NCI-H82 treated with DMSO at 0.1 percent for 48 hours (cell line): Measurements from ENCODE around the gene TICAM2.

Source experiments
- DNase-seq: peaks from one replicate; lab custom pipeline; 2025; ENCODE audit not compliant: unreplicated experiment; lab: John Stamatoyannopoulos, UW

TICAM2 gene

DNA sequence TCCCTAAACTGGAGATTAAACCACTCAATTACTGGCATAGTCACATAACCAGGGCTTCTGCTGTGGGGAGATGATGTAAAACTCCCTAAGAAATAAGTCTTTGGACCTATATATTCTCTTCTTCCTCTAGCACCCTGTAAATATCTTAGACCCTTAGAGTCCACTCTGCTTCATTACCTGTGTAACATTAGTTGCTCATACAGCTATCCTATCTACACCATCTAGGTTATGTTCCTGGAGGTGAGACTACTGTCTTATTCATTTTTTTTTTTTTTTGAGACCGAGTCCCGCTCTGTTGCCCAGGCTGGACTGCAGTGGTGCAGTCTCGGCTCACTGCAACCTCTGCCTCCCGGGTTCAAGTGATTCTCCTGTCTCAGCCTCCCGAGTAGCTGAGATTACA lies 9.6 kb upstream of the TICAM2 start:
- DNase-seq, result no peak

DNA sequence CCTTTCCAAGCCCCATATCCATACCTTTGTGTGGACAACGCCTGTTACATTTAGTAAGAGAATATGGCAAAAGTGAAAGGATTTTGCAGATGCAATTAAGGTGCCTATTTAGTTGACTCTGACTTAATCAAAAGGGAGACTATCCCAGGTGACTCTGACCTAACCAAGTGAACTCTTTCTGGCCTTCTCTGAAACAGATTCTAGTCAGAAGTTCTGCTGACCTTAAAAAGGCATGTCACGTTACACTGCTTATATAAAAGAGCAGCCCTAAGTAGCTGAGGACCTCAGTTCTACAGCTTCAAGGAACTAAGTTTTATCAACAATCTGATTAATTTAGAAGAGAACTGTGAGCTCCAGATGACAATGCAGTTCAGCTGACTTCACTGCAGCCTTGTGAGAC lies 5.7 kb upstream of the TICAM2 start:
- DNase-seq, result no peak

DNA sequence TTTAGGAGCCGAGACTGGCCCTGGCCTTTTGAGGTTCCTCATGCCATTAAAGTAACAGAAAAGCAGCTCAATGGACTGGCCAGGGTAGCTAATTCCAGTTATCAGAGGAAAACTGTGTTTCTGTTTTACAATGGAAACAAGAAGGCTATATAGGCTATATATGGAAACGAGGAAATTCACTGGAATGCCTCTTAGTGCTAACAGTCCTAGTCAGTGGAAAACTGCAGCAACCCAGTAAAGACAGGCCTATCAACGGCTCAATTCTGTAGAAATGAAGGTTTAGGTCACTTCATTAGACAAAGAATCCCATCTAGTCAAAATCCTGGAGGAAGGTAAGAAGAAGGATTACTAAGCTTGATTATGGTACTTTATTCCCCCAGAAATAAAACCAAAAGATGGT lies 3.2 kb upstream of the TICAM2 start:
- DNase-seq, result no peak

DNA sequence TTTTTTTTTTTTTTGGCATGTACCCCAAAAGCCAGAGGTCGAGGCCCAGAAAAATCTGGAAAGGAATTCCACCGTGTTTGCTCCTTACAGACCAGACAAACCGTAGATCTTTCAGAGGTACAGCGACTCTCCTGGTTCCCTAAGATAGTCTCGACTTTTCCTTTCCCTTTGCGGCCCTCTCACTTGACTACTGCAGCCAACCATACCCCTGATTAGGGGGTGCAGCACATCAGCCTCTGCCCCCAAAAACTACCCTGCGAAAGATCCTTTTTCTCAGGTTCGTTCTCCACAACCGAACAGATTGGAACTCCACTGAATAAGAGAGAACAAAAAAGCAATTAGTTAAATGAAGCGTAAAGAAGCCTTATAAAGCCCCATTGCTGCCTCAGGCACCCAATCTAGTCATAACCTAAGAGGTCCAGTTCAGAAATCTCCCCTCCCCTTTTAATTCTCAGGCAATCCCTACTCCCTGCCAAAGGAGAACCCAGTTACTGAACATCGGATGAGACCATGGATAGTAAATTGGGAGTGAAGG lies 379 bp upstream of the TICAM2 start:
- no peak for DNase-seq

DNA sequence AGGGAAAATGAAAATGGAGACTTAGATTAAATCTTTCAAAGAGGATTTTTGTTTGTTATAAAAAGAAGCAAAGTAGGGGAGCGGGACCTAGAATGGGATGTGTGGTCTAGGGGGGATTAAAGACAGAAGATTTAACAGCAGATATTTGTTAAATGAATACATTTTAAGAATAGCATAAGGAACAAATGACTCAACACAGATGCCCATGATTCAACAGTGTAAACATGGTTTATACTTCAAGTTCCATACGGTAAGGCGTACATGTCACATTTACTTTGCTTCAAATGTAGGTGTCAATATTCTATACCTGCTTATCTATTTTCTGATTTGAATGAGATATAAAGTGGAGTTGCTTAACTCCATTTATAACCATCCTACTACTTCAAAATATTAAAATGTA lies 1.5 kb downstream of the TICAM2 start:
- no peak for DNase-seq

DNA sequence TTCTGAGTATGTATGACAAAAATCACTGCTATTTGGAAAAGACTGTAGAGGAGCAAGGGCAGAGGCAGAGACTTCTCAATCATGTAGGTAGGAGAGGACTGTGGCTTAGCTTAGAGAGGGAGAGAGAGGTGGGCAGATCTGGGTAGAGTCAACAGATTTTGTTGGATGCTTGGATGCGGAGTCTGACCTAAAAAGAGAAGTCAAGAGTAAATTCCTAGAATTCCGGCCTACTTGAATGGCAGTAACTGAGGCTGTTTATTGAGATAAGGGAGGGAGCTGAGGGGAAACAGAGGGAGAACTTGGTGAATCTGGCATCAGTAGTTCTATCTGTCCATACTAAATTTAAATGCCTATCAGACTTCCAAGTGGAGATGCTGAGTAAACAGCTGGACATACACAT lies 2.4 kb downstream of the TICAM2 start:
- no peak for DNase-seq

DNA sequence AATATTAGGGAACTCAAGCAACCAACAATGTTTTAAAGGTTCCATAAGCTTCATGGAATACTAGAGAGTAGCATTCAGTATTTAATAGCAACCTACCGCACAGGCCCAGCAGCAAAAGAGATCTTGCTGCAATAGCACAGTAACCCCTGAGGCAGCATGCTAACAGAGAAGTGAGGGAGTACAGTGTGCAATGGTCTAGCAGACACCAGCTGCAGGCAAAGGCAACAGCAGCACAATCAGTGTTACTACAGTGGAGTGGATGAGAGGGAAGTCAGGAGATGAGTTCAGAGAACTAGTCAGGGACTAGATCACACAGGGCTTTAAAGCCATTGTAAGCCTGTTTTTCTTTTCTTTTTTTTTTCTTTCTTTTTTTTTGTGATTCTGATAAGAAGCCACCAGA lies 2.8 kb downstream of the TICAM2 start:
- DNase-seq, result no peak

DNA sequence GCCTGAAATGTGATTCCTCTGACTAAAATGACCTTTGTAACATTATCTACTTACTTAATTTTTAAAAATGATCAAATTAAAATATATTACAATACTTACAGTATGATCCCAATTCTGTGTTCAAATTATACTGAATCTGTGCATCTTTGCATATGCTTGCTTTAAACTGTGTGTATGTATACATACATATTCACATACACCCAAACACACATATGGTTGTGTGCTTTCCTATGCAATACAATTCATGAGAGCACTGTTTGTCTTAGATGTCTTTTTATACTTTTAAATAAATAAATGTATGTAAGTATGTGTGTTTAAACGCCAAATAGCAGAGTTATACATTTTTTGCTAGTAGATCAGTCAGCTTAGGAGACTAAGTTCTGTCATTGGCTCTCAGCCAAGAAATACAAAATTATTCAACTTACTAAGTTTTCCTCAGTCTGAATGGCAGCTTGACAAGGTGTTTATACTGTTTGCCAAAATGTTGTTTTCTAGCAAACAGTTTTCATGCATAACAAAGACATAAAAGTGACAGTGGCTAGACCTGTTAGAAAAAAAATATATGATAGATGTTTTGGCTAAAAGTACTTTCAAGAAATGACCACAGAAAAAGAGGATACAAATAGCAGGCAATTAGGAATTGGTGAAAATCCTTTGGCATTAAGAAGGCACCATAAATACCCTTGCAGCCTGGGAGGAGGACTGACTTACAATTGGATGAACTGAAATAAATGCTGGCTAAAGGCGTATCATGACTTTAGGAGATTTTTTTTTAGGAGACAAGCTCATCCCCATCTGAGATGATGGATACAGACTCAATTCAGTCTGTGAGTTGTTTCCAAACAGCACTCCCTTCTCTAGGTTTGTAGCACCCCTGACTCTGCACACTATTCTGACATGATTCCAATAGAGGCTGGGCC lies 7.9 kb downstream of the TICAM2 start:
- no peak for DNase-seq

DNA sequence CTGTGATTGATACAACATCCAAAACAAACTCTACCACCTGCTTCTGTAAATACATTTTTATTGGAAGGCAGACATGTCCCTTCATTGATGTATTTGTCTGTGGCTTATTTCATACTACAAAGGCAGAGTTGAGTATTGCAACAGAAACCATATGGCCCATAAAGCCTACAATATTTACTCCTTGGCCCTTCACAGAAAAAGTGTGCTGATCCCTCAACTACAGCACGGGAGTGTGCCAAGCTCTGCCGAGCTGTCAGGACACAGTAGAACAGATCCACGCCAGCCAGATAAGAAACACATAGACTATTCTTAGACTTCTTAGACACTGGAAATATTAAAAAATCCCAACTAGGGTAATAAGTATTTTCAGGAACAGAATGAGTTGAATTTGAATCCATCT lies 13.2 kb downstream of the TICAM2 start:
- DNase-seq, result no peak

DNA sequence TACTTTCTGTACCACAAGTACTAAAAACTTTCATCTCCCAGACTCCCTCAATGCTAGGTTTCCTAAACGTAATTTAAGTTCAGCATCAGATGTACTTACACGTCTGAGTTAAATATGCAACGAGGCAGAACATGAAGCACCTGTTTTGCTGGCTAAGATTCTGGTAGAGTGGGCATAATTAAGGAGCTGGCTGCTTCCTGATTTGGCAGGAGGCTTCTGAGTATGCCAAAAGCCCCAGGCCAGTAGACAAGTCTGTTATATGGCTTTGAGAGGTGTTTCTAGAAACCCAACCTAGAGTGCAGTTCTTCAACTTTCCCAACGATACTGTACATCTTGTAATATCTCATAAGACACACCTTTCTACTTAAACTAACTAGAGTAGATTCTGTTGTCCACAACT lies 13.6 kb downstream of the TICAM2 start:
- no peak for DNase-seq

DNA sequence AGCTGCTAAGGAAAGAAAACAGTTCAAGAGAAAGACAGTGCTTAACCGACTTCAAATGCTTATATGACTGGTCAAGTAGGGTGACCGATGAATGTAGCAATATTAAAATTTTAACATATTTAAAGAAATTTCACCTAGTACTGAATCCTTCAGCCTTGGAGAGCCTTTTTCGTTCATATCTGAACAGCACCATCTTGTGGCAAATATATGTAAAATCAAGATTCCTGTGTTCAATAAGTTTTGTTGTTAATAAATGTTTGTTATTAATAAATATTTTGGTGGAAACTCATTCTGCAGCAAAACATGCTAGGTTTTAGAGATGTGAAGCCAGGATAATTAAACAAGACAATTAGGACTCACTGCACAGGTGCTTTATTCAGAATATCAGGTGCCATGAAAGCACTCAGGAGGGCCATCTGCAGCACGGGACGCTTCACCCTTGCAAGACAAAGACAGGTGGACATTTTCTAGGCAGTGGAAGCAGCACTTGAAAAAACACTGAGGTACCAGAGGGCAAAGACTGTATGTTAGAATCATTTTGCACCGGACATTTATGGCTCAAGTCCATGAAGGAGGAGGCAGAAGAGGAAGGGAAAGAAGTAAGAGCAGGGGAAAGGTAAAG lies 15.6 kb downstream of the TICAM2 start:
- peak; percentile 4 for DNase-seq

DNA sequence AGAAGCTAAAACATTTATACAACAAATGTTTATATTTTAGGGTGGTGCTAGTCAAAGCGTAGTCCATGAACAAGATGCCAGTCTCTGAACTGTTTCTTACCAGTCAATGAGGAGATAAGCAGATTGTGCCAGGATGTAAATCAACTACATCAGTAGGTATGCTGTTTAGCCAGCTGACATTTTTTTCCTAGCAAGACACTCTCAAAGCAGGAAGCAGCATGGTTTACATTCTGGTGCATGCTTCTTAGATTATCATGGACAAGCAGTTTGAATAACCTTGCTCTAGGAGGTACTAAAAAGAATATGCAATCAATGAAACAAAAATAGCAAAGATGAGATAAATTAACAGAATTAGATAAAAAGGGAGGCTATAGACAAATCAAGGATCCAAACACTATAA lies 17.0 kb downstream of the TICAM2 start:
- DNase-seq, result no peak

DNA sequence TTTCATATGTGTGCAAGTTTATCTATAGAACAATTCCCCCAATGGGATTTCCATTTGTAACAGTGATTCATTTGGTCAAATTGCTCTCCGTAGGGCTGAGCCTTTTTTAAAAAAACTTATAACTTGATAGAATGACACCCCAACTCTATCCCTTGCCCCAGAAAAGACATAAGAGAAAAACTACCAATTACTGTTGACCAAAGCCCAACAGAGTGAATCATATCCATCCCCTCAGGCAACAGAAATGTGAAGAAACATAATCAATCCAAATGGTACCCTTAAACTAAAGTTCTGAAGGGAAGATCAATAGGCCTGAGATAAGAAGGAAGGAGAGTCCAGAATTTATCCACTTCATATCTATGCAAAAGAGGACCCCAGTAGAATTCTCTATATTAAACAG lies 17.8 kb downstream of the TICAM2 start:
- DNase-seq, result no peak

DNA sequence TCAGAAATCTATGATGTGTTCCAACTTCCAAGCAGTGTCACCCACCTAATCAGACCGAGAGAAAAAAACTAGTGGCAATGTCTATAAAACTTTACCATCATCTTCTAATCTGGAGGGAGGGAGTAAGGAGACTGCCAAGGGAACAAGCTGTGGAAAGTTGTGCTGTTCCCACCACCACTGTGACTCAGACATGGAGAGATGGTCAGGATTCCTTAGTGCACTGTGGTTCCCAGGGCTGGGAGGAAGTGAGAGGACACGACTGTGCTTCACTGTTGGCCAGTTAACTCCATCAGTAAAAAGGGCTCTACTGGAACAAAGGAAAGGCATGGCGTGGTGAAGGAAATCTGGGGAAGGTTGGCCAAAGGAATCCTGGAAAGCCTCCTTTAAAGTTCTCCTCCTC lies 18.8 kb downstream of the TICAM2 start:
- DNase-seq, result no peak

DNA sequence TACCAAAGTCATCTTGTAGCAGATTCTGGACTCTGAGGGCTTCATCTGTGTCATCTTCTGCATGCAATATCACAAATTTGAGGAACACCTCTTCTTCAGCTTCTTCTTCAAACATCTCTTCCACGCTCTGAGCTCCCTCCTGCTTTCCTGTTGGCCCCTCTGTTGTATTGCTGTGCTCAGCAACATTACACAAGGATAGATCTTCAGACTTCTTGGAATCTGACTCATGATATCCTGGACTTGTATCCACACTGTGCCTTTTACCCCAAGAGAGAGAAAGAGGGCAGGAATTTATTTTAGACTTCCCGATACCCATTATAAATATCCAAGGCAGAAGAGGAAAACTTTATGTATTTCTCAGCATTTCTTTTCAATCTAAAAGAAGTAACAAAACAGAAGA lies 21.3 kb downstream of the TICAM2 start:
- DNase-seq, result no peak

DNA sequence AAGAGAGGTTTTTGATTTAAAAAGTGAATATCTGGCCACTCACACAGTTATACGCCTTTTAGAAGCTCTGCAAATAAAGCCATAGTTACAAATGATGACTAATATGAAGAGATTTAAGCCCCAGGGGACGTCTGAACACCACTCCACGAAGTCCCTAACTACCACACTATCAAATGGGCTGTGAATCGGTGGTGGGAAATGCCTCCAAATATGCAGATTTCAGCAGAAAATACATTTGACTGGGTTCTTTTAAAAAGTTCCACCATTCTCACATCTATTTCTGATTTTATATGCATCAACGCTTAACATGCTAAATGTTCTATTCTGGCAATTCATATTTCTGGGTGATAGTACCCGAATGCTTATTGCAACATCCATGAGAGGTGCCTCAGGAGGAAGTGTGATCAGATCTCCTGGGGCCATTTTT lies 22.5 kb downstream of the TICAM2 start:
- DNase-seq, result no peak

DNA sequence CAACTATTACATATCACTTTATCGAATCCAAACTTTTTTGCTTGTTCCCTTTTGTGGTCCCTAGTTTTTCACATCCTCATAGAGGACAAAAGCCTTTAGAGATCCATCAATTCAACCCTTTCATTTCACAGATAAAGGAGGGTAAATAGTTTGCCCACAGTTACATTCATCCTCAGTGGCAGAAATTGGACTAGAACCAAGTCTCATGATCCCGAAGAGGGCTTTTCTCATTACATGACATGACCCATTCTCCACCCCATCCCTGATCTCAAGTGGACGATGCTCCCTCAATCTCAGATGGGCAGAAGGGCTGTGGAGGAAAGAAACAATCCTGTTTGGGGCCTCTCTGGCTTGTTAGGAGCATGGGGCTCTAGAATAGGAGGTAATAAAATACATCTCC lies 23.1 kb downstream of the TICAM2 start:
- no peak for DNase-seq

DNA sequence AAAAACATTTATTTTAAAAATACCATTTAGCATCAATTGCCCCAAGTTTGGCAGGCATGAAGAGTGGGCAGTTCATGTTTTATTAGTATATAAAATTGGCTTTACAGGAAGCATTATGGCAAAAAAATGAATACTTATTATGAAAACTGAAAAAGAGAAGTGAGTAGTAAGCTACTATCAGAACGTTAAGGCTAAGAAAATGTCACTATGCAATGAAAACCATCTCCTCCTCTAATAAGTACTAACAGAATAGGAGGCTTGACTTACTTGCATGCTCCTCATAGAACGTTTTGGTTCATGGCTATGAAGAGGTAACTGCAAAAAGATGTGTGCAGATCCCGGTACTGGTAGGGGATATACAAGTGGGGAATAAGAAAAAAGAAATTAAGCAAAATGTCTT lies 23.6 kb downstream of the TICAM2 start:
- no peak for DNase-seq

DNA sequence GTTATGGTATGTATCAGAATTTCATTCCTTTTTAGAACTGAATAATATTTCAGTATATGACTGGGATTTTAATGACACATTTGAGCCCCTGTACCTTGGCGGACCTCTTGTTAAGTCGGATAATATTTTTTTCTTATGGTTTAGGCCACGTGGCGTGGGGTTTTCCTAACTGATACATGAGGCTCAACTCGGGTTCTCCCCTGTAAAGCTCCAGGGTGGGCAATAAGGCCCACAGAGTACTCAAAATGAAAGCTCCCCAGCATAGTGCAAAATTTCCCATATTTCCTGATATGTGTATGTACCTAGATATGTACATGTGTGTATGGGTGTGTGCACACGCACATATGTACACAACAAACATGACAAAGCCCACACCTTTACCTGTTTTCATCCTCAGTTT lies 24.5 kb downstream of the TICAM2 start:
- DNase-seq, result no peak

DNA sequence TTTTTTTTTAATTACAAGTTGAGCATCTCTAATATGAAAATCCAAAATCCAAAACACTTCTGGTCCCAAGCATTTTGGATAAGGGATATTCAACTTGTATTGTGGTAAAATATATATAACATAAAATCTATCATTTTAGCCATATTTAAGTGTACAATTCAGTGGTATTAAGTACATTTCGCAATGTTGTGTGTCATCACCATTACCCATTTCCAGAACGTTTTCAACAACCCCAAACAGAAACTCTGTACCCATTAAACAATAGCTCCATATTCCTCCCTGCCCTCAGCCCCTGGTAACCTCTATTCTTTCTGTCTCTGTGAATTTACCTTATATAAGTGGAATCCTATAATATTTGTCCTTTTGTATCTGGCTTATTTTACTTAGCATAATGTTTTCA lies 24.9 kb downstream of the TICAM2 start:
- DNase-seq, result no peak

DNA sequence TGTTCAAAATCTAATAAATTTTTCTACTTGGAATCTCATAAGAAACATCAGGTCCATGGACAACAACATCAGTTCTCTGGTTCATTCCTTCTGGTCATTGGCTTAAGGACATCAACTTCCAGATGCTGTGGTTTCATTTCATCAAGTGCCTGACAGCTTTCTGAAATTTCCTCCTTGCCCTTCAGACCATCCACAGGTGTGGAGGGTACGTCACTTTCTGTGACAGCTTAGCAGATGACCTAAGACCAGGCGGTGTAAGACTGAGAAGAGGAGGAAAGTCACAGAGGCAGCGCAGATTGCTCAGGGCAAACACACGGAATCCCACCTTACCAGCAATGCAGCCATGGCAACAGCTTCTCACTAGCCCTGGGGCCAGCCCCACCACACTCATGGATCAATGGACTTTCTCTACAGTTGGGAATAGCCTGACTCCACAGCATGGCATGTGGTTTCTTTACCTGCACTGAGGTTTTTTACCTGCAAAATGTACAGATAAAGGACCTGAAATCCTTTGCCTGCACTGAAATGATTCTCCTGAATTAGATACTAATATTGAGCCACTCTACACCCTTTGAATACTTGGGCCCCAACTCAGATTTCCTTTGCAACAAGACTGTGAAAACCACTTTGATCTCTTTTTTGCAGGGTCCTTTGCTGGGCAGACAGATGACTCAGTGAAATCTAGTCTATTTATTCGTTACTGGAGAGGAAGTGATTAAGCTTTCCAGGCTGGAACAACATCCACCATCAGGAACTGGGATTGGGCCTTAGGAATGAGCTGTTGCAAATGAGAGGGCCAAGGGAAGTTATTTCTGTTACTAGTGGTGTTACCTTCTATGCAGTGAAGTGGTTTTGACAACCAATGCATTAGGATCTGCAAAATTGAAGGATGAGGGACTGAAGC lies 26.9 kb downstream of the TICAM2 start:
- DNase-seq, result no peak
